ENCODE results near the gene APH1B.

Gene APH1B

GRCh38 chr15:63243776-63244175 lies 33.6 kb upstream of the APH1B start:
- TF ChIP-seq, protein P1, sequence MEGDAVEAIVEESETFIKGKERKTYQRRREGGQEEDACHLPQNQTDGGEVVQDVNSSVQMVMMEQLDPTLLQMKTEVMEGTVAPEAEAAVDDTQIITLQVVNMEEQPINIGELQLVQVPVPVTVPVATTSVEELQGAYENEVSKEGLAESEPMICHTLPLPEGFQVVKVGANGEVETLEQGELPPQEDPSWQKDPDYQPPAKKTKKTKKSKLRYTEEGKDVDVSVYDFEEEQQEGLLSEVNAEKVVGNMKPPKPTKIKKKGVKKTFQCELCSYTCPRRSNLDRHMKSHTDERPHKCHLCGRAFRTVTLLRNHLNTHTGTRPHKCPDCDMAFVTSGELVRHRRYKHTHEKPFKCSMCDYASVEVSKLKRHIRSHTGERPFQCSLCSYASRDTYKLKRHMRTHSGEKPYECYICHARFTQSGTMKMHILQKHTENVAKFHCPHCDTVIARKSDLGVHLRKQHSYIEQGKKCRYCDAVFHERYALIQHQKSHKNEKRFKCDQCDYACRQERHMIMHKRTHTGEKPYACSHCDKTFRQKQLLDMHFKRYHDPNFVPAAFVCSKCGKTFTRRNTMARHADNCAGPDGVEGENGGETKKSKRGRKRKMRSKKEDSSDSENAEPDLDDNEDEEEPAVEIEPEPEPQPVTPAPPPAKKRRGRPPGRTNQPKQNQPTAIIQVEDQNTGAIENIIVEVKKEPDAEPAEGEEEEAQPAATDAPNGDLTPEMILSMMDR (IDR thresholded peaks at IDR 0.05): no peak
- Histone ChIP-seq H3K27ac (no peak overlapping the region), H3K9ac (no peak overlapping the region), H3K36me3 (ENCODE audit: control insufficient read depth, insufficient read depth, low read length) (no peaks in the 10 kb centered on the region), H3K79me2 (no peaks in the 10 kb centered on the region), H3K9me3 (ENCODE audit: control insufficient read depth, low read length) (no peaks in the 10 kb centered on the region), H3K4me3 (ENCODE audit: low read depth, low read length) (no peak overlapping the region), H2AFZ (no peak overlapping the region), H3K4me2 (ENCODE audit: low read length) (no peak overlapping the region), H3K27me3 (ENCODE audit: control insufficient read depth, insufficient read depth, low read length) (no peaks in the 10 kb centered on the region), H3K4me1 (no peaks in the 10 kb centered on the region)

DNA sequence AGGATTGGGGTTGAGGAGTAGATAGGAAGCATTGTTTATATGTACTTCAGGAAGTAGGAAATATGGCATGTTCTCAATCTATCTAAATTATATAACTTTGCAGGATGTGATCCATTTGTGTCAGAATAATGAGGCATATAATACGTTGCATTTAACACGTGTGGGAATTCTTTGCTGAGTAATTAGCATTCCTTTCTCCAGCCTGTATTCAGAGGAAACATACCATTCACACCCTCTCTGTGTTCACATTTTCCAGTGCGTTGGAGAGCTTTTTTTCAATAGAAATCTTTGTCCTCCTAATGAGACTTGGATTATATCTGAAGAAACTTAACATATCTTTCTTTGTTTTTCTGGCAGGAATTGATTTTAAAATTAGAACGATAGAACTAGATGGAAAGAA lies 33.0 kb upstream of the APH1B start:
- no peaks in the 10 kb centered on the region for H3K4me1 ChIP-seq
- no peak overlapping the region for H3K4me2 ChIP-seq (ENCODE audit: low read length)
- H3K27me3 ChIP-seq (ENCODE audit: control insufficient read depth, insufficient read depth, low read length): no peaks in the 10 kb centered on the region
- no peak overlapping the region for H3K4me3 ChIP-seq (ENCODE audit: low read depth, low read length)
- H3K9ac ChIP-seq: no peak overlapping the region
- H2AFZ ChIP-seq: no peak overlapping the region
- TF ChIP-seq, protein P1 (IDR thresholded peaks at IDR 0.05): no peak
- H3K9me3 ChIP-seq (ENCODE audit: control insufficient read depth, low read length): no peaks in the 10 kb centered on the region
- H3K36me3 ChIP-seq (ENCODE audit: control insufficient read depth, insufficient read depth, low read length): no peaks in the 10 kb centered on the region
- peak overlapping the region; percentile 30 for H3K27ac ChIP-seq
- H3K79me2 ChIP-seq: no peaks in the 10 kb centered on the region

GRCh38 chr15:63244976-63245645 lies 32.3 kb upstream of the APH1B start:
- no peaks in the 10 kb centered on the region for H3K27me3 ChIP-seq (ENCODE audit: control insufficient read depth, insufficient read depth, low read length)
- H3K79me2 ChIP-seq: no peaks in the 10 kb centered on the region
- H3K9ac ChIP-seq: no peak overlapping the region
- H2AFZ ChIP-seq: no peak overlapping the region
- H3K36me3 ChIP-seq (ENCODE audit: control insufficient read depth, insufficient read depth, low read length): no peaks in the 10 kb centered on the region
- H3K4me1 ChIP-seq: no peaks in the 10 kb centered on the region
- TF ChIP-seq, protein P1 (IDR thresholded peaks at IDR 0.05): no peak
- H3K27ac ChIP-seq: peak overlapping the region; percentile 30
- H3K9me3 ChIP-seq (ENCODE audit: control insufficient read depth, low read length): no peaks in the 10 kb centered on the region
- H3K4me3 ChIP-seq (ENCODE audit: low read depth, low read length): no peak overlapping the region
- peak overlapping the region; percentile 22 for H3K4me2 ChIP-seq (ENCODE audit: low read length)

DNA sequence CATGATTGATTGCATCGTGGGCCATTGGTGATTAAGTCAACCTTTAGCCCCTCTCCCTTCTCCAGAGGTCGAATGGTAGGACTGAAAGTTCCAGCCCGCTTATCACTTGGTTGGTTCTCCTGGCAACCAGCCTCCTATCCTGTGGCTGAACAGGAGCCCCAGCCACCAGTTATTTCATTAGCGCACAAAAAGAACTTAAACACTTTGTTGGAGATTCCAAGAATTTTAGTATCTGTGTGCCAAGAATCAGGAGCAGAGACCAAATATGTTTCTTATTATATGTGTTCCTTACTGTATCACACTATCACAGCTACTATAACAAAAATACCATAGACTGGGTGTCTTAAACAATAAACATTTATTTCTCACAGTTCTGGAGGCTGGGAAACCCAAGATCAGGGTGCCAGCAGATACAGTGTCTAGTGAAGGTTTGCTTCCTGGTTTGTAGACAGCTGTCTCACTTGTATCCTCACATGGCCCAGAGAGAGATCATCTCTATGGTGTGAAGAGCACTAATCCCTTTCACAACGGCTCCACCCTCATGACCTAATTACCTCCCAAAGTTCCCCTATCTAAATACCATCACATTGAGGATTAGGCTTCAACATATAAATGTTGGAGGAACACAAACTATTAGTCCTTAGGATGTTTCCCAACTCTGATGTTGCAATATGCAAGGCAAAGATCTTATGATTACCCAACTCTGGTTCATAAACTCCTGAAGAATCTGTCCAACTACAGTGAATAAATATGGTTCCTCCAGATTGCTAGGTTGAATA lies 30.5 kb upstream of the APH1B start:
- Histone ChIP-seq H3K4me3 (ENCODE audit: low read depth, low read length) (no peak overlapping the region), H3K27me3 (ENCODE audit: control insufficient read depth, insufficient read depth, low read length) (no peaks in the 10 kb centered on the region), H3K4me1 (no peaks in the 10 kb centered on the region), H3K9ac (no peak overlapping the region), H3K79me2 (no peaks in the 10 kb centered on the region), H3K4me2 (ENCODE audit: low read length) (no peak overlapping the region), H2AFZ (no peak overlapping the region), H3K27ac (no peak overlapping the region), H3K9me3 (ENCODE audit: control insufficient read depth, low read length) (no peaks in the 10 kb centered on the region), H3K36me3 (ENCODE audit: control insufficient read depth, insufficient read depth, low read length) (no peaks in the 10 kb centered on the region)
- TF ChIP-seq, protein P1 (IDR thresholded peaks at IDR 0.05): no peak

All from parathyroid adenoma (tissue), 2 donors.